Thyroid gland (tissue), 4 donors: ENCODE data around the gene CHST2. TPM values are rescaled to one million over a fixed set of nuclear protein-coding genes. Genes with fewer than 3 reads are reported as not detected.

Experiments used
- DNase-seq, 2 donors: peaks; one replicate each; pipeline ENCODE4 v3.0.0-alpha.2; 2019
- H3K27ac ChIP-seq, 3 donors: fragments of 200-600 bp; sonication (generic); 1 replicate in 2 of 3; 2 replicates in 1 of 3; pipeline ENCODE4 v1.5.1; 2016 to 2019; ENCODE audit warnings: mild to moderate bottlenecking in 1 of 3, moderate library complexity in 1 of 3
- H3K27me3 ChIP-seq: fragments of 200-600 bp; sonication (generic); one replicate; pipeline ENCODE4 v1.5.1; 2019
- H3K36me3 ChIP-seq, 2 donors: fragments of 200-600 bp; sonication (generic); one replicate each; pipeline ENCODE4 v1.5.1; 2016 to 2019
- H3K4me1 ChIP-seq, 2 donors: fragments of 200-600 bp; sonication (generic); one replicate each; pipeline ENCODE4 v1.5.1; 2017 to 2019
- H3K4me3 ChIP-seq, 3 donors: fragments of 200-600 bp; sonication (generic); replicated peaks in 1 of 3; 1 replicate in 2 of 3; 2 replicates in 1 of 3; pipeline ENCODE4 v1.5.1; 2016; ENCODE audit warnings: mild to moderate bottlenecking in 1 of 3
- H3K9me3 ChIP-seq: fragments of 200-600 bp; sonication (generic); one replicate; pipeline ENCODE4 v1.5.1; 2017
- POLR2A ChIP-seq, 2 donors: fragments of 450-650 bp; IDR thresholded peaks; one replicate each; pipeline ENCODE4 v1.6.1; 2017; ENCODE audit warnings: antibody characterized with exemption in 2 of 2, mild to moderate bottlenecking in 2 of 2, moderate library complexity in 1 of 2
- WGBS, 2 donors: methylation state at CpG; one replicate each; pipeline ENCODE4 v1.1.5; 2017; 5-methylcytosine and 5-hydroxymethylcytosine counted together
- intact Hi-C: fragments of 100-400 bp; cut with DNase I; formaldehyde crosslinking; loops from one replicate; pipeline ENCODE4 v1.15.1; 2023
- total RNA-seq, 4 donors: library from RNA; depleted of rRNA; stranded (reverse); fragments of >200 nt; gene quantifications; one replicate each; pipeline ENCODE4 v1.2.3, GENCODE V29; 2016
- TF ChIP-seq, protein P1 (sequence below), 6 experiments: fragments of 200-600 bp in 3 of 6; fragments of 450-650 bp in 3 of 6; sonication (generic) in 3 of 6; IDR thresholded peaks; one replicate each; pipeline ENCODE4 v1.5.1; 2016 to 2019; ENCODE audit warnings: antibody characterized with exemption in 6 of 6, mild to moderate bottlenecking in 2 of 6, inconsistent platforms in 1 of 6, moderate library complexity in 1 of 6

CHST2 gene
- total RNA-seq, 4 donors from 2014 or later: 8.5 to 14.0 (median 12.2) TPM

DNA sequence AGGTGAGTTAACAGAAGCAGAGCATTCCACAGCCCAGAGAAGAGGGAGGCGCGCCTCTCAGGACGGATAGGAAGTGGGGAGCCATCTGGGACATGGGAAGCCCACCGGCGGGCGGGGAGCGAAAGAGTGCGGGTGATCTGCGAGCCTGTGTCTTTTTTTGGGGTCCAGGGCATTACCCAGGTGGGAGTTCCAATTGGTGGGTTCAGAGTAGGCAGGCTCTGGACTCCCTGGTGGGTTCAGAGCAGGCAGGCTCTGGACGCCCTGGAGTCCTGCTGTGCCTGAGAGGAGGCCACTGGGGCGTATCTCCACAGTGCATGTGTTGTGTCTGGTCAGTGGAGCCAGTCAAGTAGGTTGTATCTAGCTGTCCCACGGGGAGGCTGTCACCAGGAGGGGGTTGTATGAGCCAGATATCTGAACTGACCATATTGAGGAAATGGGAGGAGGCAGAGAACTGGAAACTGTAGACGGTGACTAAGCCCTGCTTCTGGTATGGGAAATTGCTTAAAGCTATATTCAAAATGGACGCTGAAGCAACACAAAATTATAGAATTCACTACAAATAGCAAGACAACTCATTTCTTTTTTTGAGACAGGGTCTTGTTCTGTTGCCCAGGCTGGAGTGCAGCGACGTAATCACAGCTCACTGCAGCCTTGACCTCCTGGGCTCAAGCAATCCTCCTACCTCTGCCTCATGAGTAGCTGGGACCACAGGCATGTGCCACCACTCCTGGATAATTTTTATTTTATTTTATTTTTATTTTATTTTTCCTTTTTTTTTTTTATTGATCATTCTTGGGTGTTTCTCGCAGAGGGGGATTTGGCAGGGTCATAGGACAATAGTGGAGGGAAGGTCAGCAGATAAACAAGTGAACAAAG is 34.5 kb upstream of the CHST2 start:
- peak overlapping the region in 1 of 3 donors; percentile 51 for H3K27ac ChIP-seq

DNA sequence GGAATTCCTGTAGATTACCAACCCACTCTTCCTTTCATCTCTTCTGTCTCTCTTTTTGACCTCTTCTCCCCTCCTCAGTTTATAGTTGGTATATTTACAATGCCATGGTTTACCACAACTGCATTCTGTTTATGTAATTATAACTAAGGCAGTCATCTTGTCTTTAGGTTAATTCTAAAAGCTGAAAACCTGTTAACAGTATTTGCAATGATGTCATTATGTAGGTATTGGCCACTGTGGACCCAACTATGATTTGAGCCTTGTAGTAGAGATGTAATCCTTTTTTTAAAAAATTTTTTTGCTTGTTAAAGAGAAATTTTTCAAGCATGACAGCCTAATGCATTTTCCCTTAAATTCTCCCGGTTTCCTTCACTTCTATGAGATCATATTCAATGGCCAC is 30.7 kb upstream of the CHST2 start:
- WGBS, 2 donors: 83 to 91% methylated on average over 1 of the region's 1 CpG
- Histone ChIP-seq H3K36me3 (no peaks in the 10 kb centered on the region), H3K9me3 (no peaks in the 10 kb centered on the region), H3K4me1 (peaks cover 21 to 30% of the 10 kb centered on the region in 2 donors), H3K4me3 (no peak overlapping the region), H3K27me3 (no peaks in the 10 kb centered on the region), H3K27ac (no peak overlapping the region)
- intact Hi-C loops: no loop called here
- TF ChIP-seq POLR2A (IDR thresholded peaks at IDR 0.05): no peak
- TF ChIP-seq, protein P1, sequence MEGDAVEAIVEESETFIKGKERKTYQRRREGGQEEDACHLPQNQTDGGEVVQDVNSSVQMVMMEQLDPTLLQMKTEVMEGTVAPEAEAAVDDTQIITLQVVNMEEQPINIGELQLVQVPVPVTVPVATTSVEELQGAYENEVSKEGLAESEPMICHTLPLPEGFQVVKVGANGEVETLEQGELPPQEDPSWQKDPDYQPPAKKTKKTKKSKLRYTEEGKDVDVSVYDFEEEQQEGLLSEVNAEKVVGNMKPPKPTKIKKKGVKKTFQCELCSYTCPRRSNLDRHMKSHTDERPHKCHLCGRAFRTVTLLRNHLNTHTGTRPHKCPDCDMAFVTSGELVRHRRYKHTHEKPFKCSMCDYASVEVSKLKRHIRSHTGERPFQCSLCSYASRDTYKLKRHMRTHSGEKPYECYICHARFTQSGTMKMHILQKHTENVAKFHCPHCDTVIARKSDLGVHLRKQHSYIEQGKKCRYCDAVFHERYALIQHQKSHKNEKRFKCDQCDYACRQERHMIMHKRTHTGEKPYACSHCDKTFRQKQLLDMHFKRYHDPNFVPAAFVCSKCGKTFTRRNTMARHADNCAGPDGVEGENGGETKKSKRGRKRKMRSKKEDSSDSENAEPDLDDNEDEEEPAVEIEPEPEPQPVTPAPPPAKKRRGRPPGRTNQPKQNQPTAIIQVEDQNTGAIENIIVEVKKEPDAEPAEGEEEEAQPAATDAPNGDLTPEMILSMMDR (IDR thresholded peaks at IDR 0.05): no peak
- DNase-seq: no peak

More for the DNA sequence above, 34.5 kb upstream of the CHST2 start:
- Histone ChIP-seq H3K4me3 (no peak overlapping the region), H3K9me3 (no peaks in the 10 kb centered on the region), H3K4me1 (peaks cover 5 to 9% of the 10 kb centered on the region in 2 donors), H3K27me3 (no peaks in the 10 kb centered on the region), H3K36me3 (no peaks in the 10 kb centered on the region)
- intact Hi-C loops: no loop called here
- 74 to 77% methylated on average over 17 of the region's 17 CpGs for WGBS, 2 donors
- TF ChIP-seq POLR2A (IDR thresholded peaks at IDR 0.05): no peak
- TF ChIP-seq, protein P1 (IDR thresholded peaks at IDR 0.05): no peak
- DNase-seq: peak; percentile 66 to 82

DNA sequence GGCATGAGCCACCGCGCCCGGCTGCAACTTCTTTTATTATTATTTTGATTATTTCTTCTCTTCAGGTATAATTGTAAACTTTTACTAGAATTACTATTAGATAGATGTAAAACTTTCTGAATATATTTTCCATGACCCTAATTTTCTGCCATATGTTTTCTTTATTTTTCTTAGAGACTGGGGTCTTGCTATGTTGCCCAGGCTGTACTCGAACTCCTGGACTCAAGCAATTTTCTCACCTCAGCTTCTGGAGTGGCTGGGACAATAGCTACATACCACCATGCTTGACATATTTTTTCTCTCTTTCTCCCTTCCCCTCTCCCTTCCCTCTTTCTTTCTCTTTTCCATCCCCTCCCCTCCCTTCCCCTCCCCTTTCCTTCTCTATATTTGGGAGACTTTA is 29.6 kb upstream of the CHST2 start:
- Histone ChIP-seq H3K36me3 (no peaks in the 10 kb centered on the region), H3K4me3 (no peak overlapping the region), H3K4me1 (peaks cover 21 to 26% of the 10 kb centered on the region in 2 donors), H3K27ac (peak overlapping the region; percentile 58 to 77 (median 76)), H3K9me3 (no peaks in the 10 kb centered on the region), H3K27me3 (no peaks in the 10 kb centered on the region)
- no peak for TF ChIP-seq POLR2A (IDR thresholded peaks at IDR 0.05)
- TF ChIP-seq, protein P1 (IDR thresholded peaks at IDR 0.05): no peak
- WGBS, 2 donors: 94 to 95% methylated on average over 4 of the region's 4 CpGs
- intact Hi-C loops: no loop called here
- no peak for DNase-seq

DNA sequence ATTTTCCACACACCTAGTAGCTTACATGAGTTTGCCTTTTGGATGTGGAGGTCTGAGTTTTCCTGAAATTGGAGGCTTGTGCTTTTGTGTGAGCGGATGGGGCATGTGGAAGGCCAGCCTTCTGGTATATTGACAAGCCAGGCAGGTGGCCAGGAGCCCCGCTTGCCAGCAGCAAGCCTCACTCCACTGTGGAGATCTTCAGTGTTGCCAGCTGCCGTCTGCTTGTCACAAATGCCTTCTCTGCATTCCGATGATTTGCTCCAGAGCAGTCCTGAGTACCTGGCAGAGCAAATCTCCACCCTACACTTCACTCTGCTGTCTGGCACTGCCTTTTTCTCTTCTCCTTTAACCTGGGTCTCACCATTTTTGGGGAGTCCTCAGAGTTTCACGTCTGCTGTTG is 29.1 kb upstream of the CHST2 start:
- H3K27ac ChIP-seq: peak overlapping the region; percentile 74 to 77 (median 76)
- DNase-seq: peak; percentile 95 to 96
- TF ChIP-seq, protein P1 (IDR thresholded peaks at IDR 0.05): no peak
- peak in 1 of 2 donors; percentile 39 for TF ChIP-seq POLR2A (IDR thresholded peaks at IDR 0.05)
- H3K4me3 ChIP-seq: no peak overlapping the region
- peaks cover 16 to 21% of the 10 kb centered on the region in 2 donors for H3K4me1 ChIP-seq
- intact Hi-C loops: no loop called here
- H3K36me3 ChIP-seq: no peaks in the 10 kb centered on the region
- no peaks in the 10 kb centered on the region for H3K27me3 ChIP-seq
- 22 to 35% methylated on average over 5 of the region's 5 CpGs for WGBS, 2 donors
- no peaks in the 10 kb centered on the region for H3K9me3 ChIP-seq
